Measurements from ENCODE around the gene PNMA6E.
"Not testable (repeated sequence)": the region's sequence is repeated elsewhere in the genome, so short reads cannot be mapped to it uniquely, and the experiment has no call there.

PNMA6E gene

GRCh38 chrX:153392642-153393321 lies 8.4 kb downstream of the PNMA6E start (continued):
- TF ChIP-seq TSHZ1 (tag by site-specific recombination; IDR thresholded peaks at IDR 0.05; ENCODE audit: borderline replicate concordance) (no peak), KLF9 (tag by site-specific recombination; IDR thresholded peaks at IDR 0.05; ENCODE audit: low read depth) (no peak), ZNF133 (tag by site-specific recombination; IDR thresholded peaks at IDR 0.05) (no peak), ZNF510 (tag by site-specific recombination; IDR thresholded peaks at IDR 0.05; ENCODE audit: insufficient replicate concordance) (no peak), ZNF10 (tag by site-specific recombination; IDR thresholded peaks at IDR 0.05) (no peak)

GRCh38 chrX:153389460-153389768 lies 11.7 kb downstream of the PNMA6E start:
- H3K27ac ChIP-seq (ENCODE audit: extremely low read depth, low read depth, low read length); H3K36me3 ChIP-seq (ENCODE audit: control insufficient read depth in 2 of 2, insufficient read depth in 1 of 2, low read length in 2 of 2); H3K4me1 ChIP-seq (ENCODE audit: control insufficient read depth, insufficient read depth, low read length); POLR2A ChIA-PET; H3K9me3 ChIP-seq (ENCODE audit: control insufficient read depth, insufficient read depth, low read depth, low read length); CTCF ChIA-PET; H3K4me3 ChIP-seq (ENCODE audit: low read depth, low read length): not testable (repeated sequence)
- TF ChIP-seq ZNF18 (tag by site-specific recombination; IDR thresholded peaks at IDR 0.05), result peak; percentile 63

- Histone ChIP-seq H3K9me3 (ENCODE audit: control insufficient read depth, insufficient read depth, low read depth, low read length) (no peaks in the 10 kb centered on the region), H3K4me3 (ENCODE audit: low read depth, low read length) (no peak overlapping the region), H3K36me3 (ENCODE audit: control insufficient read depth in 2 of 2, insufficient read depth in 1 of 2, low read length in 2 of 2) (no peaks in the 10 kb centered on the region), H3K4me1 (ENCODE audit: control insufficient read depth, insufficient read depth, low read length) (no peaks in the 10 kb centered on the region), H3K27ac (ENCODE audit: extremely low read depth, low read depth, low read length) (no peak overlapping the region)
- CTCF ChIA-PET, result interaction anchor here (1.6 kb wide), 1 partner anchor 14 kb away, joined by 3 read pairs; no protein-coding TSS in a partner anchor
- TF ChIP-seq ZSCAN4 (tag by site-specific recombination; IDR thresholded peaks at IDR 0.05) (peak; percentile 54), SCRT1 (tag by site-specific recombination; IDR thresholded peaks at IDR 0.05; ENCODE audit: borderline replicate concordance) (no peak)
- POLR2A ChIA-PET, result no interaction called here
These were observed 12.3 kb downstream of the PNMA6E start for GRCh38 chrX:153388722-153389459.

GRCh38 chrX:153387987-153388721 lies 13.0 kb downstream of the PNMA6E start:
- no peaks in the 10 kb centered on the region for H3K4me1 ChIP-seq (ENCODE audit: control insufficient read depth, insufficient read depth, low read length)
- H3K27ac ChIP-seq (ENCODE audit: extremely low read depth, low read depth, low read length), result no peak overlapping the region
- no peaks in the 10 kb centered on the region for H3K36me3 ChIP-seq (ENCODE audit: control insufficient read depth in 2 of 2, insufficient read depth in 1 of 2, low read length in 2 of 2)
- ChIA-PET POLR2A (no interaction called here), CTCF (interaction anchor here (1.6 kb wide), 1 partner anchor 14 kb away, joined by 3 read pairs; no protein-coding TSS in a partner anchor)
- H3K9me3 ChIP-seq (ENCODE audit: control insufficient read depth, insufficient read depth, low read depth, low read length), result no peaks in the 10 kb centered on the region
- H3K4me3 ChIP-seq (ENCODE audit: low read depth, low read length), result no peak overlapping the region
- no peak for TF ChIP-seq ZNF529 (tag by site-specific recombination; IDR thresholded peaks at IDR 0.05; ENCODE audit: insufficient replicate concordance)
- TF ChIP-seq ZBTB20 (tag by site-specific recombination; IDR thresholded peaks at IDR 0.05), result no peak
- no peak for TF ChIP-seq PRDM2 (tag by site-specific recombination; IDR thresholded peaks at IDR 0.05; ENCODE audit: borderline replicate concordance)

All from HEK293 (cell line).